Glomerular visceral epithelial cell (primary cell): Measurements from ENCODE around the gene RNU5B-1.

Source experiments
- DNase-seq: peaks from one replicate; pipeline ENCODE4 v3.0.0-alpha.2; 2016; ENCODE audit errors: extremely low spot score

The RNU5B-1 gene

DNA sequence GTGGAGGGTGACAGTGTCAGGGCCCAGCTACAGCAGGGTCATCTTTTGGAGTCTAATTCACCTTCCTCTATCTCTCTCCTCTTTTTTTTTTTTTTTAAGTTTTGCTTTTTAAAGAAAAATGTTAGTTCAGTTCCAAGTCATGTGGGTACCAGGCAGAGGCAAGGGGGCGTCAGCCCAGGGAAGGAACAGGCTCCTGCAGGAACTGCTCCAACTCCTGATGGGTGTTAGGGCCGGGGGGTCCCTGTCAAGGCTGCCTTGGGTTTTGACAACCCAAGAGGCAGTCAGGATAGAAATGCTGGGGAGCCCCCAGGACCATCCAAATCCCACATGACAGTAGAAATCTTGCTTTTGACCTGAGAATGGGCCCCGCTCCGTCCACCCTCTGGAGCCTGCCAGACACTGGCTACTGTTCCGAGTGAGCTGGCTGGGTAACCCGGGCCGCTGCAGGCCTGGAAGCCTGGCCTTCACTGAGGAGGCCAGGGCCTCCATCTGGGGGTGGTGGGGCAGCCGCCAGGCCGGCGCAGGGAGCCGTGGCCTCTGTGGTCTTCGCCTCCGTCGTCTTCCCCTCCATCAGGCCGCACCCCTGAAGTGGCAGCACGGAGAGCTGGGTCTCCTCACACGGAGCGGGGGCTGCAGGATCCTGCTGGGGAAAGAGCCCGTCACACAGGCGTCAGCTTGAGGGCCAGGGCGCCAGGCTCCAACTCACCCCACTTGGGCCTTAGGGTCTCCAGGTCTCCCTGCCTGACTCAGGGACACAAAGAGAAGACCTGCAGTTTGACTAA is 24.2 kb downstream of the RNU5B-1 start:
- DNase-seq = no peak

DNA sequence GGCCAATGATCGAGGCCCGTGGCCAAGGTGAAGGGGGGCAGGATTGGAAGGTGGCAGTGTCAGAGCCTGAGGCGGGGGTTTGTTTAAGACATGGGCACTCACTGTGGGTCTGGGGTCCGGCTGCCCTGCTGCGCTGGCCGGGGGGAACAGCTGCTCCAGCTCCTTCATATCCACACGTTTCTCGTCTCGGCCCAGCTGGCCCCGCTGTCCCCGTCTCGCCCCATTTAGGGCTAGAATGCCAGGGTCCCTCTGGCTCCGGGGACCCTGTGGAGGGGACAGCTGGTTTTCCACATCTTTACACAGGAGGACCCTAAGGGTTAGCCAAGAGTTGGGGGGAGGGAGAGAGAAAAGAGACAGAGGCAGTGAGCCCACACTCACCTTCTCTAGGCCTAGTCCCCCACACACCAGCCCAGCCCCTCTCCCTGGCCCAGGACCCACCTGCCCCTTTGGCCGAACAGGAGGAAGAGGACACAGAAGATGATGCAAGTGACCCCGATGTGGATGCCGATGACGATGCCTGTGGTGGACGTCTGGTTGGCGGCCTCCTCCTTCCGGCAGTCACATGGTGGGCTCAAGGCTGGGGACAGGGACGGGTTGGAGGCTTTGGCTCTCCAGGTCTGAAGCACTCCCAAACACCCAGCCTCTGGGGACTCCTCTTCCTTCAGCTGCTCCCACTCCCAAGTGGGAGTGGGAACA is 25.0 kb downstream of the RNU5B-1 start:
- DNase-seq = no peak

DNA sequence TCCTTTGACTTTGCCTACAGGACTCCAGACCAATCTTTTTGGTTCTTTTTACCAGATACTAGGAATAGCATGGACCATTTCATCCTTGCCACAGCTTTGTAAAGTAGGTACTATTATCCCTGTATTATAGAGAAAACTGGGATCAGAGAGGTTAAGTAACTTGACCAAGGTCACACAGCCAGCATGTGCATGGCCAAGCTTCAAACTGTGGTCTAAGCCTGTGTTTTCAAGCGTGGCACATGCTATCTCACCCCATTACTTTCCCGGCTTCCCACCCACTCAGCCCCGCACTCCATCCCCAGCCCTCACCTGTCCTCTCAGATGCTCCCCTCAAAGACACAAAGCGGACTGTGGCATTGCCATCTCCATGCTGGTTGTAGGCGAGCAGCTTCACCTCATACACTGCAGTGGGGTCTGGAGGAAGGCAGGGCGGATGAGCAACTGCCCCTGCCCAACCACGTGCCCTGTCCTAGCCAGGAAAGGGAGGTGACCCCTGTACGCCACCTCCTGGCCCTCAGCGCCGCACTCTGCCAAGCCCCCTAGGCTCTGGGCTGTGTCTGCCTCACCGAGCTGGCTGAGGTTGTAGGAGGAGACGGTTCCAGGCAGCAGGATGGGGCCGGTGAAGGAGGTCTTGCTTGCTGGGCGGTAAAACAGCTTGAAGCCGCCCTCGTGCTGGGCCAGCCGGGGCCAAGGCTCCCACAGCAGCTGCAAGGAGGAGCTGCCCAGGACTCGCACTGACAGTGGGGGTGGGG is 25.7 kb downstream of the RNU5B-1 start:
- DNase-seq = no peak

DNA sequence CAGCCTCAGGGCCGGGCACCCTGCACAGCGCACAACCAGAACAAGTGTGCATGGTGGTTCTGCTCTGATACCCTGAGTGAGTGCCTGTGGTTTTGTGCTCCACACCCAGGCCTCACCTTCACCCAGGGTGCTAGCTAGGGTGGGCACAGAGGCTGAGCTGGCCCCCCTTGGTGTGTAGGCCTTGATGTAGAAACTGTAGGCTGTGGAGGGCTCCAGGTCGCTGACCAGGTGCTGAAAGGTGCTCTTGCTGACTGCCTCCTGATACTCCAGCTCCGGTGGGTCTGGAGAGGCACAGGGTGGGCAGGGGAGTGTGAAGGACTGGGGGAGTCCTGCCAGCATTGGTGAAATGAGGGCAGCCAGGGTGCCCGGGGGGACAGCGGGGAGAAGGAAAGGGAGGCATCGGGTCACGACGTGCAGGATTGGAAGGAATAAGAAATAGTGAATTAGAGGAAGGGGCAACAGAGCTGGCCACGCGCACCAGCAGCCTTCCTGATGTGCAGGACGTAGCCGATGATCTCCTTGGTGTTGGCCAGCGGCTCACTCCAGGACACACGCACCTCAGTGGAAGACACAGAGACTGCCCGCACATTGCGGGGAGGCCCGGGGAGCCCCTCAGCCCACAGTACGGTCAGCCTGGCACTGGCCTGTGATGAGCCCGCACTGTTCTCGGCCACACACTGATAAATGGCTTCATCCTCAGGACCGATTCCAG is 26.6 kb downstream of the RNU5B-1 start:
- no peak for DNase-seq

DNA sequence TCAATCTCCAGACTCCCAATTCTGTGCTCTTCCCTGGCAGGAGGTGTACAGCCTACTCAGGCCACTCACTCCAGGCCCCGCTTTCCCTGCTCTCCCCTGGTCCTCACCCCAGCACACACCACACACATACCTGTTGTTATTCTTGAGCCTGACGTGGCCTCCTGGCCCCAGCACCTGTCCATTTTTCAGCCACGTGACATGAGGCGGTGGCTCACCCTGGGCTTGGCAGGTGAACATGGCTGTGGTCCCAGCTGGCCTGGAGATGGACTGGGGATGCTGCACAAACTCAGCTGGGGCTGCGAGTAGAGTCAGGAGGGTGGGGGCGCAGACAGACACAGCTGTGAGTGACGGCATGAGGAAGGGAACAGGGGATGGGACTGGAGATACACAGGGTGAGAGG is 27.3 kb downstream of the RNU5B-1 start:
- DNase-seq = no peak

DNA sequence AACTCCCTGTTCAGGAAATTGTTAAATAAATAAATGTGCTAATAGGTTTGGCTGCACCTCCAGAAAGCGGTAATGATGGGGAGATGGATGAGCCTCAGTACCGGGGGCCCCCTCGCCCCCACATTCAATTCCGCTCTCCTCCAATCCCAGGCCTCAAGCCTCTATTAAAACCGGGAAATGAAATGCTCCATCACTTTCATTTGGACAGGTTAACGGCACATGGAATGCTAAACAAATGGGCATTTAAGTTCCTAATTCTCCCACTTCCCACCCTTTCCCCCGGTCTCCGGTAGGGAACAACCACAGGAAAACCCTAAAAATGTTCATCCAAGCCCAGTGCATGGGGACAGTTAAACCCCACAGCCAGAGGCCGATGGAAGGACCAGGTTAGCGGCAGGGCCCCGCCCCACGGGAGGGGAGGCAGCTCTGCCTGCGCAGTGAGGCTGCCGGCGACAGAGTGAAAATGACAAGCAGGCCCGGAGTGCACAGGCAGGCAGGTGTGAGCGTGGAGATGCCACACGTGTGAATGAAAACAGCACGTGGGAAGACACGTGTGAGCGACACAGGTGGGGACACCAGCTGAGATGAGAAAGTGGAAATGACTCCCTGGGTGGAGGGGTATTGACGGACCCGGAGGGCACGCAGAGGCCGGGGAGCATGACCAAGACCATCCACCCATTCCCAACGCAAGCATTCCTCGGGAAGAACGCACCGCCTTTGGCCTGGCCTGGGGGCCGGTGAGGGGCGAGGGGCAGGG is 28.1 kb downstream of the RNU5B-1 start:
- DNase-seq = no peak

DNA sequence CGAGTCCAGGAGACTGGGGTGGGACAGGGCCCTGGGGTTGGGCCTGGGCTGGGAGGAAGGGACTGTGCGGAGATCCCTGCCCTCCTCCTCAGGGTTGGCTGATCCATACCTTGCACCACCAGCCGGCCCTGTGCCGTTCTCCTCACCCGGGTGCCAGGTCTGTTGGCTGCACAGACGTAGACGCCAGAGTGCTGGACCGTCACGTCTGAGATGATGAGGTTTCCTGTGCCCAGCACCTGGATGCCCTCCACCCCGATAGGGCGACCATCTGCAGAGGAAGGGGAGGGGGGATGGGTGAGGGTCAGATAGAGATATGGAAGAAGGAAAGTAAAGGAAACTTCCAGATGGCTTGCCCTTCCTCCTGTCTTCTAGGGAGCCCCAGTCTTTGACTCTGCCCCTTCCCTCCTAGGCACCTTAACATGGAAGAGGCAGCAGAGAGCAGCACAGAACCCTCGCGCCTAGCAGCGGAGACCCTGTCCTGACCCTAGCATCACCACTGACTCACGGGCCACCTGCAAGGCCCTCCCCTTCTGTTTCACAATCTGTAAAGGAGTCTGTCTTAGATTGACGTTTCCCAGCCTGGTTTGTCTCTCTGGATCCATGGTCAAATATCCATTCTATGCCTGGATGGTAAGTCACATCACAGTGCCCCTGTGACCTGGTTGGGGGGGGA is 28.8 kb downstream of the RNU5B-1 start:
- no peak for DNase-seq

DNA sequence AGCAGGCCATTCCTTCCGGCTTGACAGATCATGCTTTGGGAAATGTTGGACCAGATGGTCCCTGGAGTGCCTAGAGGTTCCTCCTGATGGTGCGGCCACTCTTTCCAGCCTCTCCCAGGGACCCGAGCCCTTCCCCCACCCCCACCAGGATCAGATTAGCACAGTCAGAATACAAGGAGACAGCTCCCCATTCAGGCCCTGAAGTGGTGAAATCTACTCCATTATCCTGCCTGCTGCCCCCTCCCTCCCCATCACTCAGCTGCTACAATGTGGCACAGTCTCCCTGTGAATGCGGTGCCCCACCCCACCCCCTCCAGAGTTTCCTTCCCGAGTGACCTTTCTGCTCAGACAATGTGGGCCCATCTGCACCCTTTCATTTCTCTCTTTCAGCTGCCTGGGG is 29.4 kb downstream of the RNU5B-1 start:
- no peak for DNase-seq

DNA sequence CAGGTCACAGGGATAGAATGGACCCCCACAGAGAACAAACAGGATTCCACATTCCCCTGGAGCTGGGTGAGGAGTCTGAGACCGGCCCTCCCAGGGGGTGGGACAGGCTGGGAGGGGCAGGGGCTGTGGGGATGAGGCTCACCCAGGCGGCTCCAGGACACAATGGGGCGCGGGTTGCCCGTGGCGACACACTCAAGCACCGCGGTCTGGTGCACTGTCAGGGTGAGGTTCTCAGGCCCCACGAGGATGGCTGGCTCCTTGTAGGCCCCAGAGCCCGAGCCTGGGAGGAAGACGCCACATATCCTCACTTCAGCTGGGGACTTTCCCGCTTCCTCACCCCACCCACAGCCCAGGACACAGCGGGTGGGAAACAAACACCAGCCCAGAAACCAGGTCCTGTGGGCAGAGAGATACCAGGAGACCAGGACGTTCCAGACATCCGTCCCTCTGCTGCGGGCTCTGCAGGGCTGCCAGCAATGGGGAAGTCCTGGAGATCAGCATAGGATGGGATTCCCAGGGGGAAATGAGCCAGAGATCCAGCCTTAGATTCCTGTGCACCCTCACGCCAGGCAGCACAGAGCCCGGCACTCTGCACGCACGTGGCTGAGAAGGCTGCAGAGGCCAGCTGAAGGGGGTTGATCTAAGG is 30.2 kb downstream of the RNU5B-1 start:
- DNase-seq = peak; percentile 37

DNA sequence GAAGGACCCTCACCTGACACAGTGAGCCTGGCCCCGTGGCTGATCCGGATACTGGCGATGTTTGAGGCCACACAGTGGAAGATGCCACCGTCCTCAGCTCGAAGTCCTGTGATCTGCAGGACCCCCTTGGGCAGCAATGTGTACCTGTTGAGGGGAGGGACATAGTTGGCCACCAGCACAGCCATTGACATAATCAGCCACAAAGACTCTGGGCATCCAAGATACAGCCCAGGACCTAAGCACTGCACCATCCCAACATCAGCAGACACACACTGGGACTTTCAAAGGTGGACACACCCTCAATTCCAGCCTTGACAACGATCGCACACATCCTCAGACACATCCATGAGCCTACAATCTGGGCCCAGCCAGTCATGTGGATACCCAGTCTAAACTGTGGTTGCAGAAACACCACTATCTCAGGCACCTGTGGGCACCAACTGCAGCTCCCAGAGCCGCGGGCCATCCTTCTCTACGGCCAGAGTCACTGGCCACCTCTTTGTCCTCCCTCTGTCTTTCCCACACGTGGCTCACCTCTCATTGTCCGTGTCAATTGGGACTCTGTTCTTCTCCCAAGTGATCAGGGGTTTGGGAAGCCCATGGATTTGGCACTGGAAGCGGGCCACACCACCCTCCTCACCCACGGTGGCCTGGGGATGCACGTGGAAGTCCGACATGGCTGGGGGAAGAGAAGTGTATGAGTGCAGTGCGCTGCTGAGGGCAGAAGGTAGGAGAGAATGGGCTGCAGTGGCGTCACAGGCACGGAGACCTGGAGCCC is 31.0 kb downstream of the RNU5B-1 start:
- DNase-seq = no peak

DNA sequence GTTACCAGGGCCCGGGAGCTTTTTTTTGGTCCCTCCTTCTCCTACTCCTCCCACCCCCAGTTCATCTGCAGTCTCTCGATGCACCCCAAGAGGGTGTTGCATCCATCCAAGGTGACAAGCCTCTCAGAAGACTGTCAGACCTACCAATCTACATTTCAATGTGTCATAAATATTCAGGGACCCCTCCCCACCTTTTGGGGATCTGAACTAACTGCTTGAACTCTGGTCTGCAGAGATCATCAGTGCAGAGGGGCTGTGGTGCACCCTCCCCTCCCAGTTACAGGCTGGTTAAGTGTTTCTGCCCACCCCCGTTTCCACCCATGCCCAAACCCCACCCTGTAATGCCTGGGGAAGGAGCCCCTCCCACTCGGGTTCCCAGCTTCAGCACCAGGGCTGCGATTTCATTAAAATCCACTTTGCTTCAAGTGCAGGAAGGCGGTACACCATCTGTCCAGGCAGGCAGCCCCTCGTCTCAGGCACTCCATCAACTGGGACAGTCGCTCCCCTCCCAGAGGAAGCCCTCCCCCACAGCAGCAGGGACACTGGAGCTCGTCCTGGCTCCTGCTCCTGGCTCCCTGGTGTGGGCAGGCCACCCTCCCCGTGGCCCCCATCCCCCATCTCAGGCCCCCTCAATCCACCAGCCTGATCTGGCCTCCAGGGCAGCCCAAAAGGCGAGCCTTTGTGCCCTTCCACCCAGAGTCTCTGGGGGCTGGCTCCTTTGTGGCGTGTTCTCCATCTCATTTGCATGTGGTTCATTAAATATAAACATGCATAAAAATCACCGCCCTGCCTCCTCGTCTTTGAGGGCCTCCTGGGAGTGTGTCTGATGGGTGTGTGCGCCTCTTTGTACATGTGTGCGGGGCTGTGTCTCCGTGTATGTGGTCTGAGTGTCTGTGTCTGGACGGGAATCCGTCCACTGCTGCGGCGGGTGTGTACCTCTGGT is 32.3 kb downstream of the RNU5B-1 start:
- no peak for DNase-seq

DNA sequence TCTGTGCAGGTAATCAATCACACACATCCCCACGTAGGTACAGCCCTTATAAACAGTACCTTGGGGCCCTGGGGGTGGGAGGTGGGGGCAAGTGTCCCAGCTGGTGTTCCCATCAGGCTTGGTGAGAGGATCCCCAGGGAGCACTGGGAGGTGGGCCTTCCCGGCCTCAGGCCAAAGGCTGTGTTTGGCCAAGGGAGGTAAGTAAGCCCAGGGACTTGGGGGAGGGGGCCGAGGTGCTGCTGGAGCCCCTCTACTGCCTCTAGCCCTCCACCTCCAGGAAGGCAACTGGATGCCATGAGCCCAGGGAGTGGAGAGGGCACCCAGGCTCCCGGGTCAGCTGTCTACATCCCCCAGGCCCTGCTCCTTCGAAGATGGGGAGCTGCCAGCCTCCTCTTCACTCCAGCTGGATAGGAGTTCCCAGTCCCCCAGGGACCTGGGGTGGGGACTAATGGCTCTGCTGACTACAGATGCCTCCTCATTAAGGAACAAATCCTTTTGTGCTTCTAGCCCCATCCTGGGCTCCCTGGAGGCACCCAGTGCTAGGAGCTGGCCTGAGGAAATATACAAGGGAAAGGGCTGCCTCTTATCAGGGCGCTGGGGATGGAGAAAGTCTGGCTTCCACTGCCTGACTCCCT is 33.1 kb downstream of the RNU5B-1 start:
- DNase-seq = no peak

DNA sequence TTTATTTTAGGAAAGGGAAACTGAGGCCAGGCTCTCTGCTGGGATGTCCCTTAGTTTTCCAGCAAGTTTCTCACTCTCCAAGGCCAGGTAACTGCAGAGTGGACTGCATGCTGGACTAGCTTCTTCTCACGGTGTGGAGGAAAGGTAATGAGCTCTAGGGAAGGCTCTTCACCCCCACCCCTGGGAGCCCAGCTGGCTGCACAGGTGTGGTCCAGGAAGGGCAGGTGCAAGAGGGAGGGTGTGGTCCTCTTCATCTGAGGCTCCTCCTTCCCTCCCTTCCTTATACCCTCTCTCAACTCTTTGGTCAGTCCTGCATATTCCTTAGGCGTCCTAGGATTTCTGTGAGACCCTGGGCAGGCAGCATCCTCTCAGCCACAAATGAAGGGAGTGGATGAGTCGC is 33.9 kb downstream of the RNU5B-1 start:
- no peak for DNase-seq

DNA sequence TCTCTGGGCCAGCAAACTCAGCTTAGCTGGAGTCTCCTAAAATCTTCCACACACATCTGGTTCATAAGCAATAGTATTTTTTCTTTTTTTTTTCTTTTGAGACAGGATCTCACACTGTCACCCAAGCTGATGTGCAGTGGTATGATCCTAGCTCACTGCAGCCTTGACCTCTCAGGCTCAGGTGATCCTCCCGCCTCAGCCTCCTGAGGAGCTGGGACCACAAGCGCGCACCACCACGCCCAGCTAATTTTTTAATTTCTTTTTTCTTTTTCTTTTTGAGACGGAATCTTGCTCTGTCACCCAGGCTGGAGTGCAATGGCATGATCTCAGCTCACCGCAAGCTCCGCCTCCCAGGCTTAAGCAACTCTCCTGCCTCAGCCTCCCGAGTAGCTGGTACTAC is 34.3 kb downstream of the RNU5B-1 start:
- DNase-seq = no peak

DNA sequence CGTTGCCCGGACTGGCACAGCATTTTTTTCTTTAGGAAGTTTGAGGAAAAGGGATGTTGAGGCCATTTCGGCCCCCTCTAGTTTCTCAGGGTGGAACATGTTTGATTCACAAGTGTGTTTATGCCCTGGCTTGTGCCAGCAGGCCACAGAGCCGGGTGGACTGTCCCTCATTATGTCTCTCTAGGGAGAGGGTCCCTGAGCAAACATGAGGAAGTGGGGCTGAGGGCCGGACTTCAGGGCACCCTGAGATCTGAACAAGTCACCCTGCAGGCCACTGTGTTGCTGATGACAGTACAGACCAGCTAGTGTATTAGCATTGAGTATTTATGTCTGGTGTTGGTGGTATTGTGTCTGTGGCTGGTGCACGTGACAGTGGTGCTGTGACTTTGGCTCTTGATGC is 34.9 kb downstream of the RNU5B-1 start:
- DNase-seq = no peak

DNA sequence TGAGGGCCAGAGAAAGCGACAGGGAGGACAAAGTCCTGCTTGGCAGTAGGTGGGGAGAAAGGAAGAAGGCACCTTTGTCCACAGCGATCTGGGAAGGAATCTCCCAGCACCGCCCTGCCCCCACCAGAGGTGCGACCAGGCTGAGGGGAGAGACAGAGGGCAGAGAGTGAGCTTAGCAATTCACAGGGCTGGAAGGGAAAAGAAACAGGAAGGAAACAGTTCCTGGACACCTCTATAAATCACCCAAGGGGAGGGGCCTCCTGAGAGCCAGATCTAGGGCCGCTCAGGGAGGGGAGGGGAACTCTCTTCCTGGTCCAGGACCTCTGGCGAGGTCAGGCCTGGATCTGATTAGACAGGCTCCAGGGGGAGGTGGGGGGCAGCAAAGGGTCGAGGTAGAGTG is 35.4 kb downstream of the RNU5B-1 start:
- DNase-seq = no peak

DNA sequence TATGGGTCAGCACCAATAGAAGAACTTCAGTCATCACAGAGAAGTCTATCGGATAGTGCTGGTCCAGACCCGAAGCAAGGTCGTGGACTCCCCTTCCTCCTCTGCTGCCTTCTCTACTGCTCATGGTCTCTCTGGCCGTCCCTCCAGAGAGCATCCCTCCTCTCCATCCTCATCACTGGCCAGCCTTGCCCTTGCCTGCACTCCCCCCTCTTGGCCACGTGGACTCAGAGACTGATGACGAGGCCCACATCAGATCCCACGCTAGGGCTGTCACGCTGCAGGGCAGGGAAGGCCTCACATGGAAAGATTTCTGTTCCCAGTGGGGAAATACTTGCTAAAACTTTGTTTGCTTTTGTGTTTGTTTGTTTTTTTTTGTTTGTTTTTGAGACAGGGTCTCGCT is 38.0 kb downstream of the RNU5B-1 start:
- no peak for DNase-seq
